ENCODE data around the gene TNFRSF4. TPM values are rescaled to one million over a fixed set of nuclear protein-coding genes. Genes with fewer than 3 reads are reported as not detected.

Gene TNFRSF4
- total RNA-seq, 1 donor from 2014 or later: 0.39 TPM

- DNase-seq: no peak
Measured at GRCh38 chr1:1245178-1245816, 31.3 kb upstream of the TNFRSF4 start.

GRCh38 chr1:1244192-1244811 lies 30.3 kb upstream of the TNFRSF4 start:
- no peak for DNase-seq

GRCh38 chr1:1243807-1244191 lies 29.8 kb upstream of the TNFRSF4 start:
- no peak for DNase-seq

- no peak for DNase-seq
Measured at GRCh38 chr1:1243266-1243660, 29.3 kb upstream of the TNFRSF4 start.

GRCh38 chr1:1242461-1243265 lies 28.7 kb upstream of the TNFRSF4 start:
- no peak for DNase-seq

- DNase-seq: no peak
Measured at GRCh38 chr1:1241588-1242219, 27.8 kb upstream of the TNFRSF4 start.

- no peak for DNase-seq
Measured at GRCh38 chr1:1240822-1241587, 27.1 kb upstream of the TNFRSF4 start.

GRCh38 chr1:1240348-1240732 lies 26.4 kb upstream of the TNFRSF4 start:
- no peak for DNase-seq

GRCh38 chr1:1239614-1240347 lies 25.8 kb upstream of the TNFRSF4 start:
- DNase-seq: no peak

- DNase-seq: no peak
Measured at GRCh38 chr1:1239227-1239613, 25.3 kb upstream of the TNFRSF4 start.

- DNase-seq: no peak
Measured at GRCh38 chr1:1238702-1239178, 24.8 kb upstream of the TNFRSF4 start.

GRCh38 chr1:1237874-1238701 lies 24.1 kb upstream of the TNFRSF4 start:
- DNase-seq: no peak

GRCh38 chr1:1236945-1237873 lies 23.3 kb upstream of the TNFRSF4 start:
- DNase-seq: no peak

GRCh38 chr1:1236176-1236763 lies 22.3 kb upstream of the TNFRSF4 start:
- DNase-seq: no peak

GRCh38 chr1:1235016-1235744 lies 21.2 kb upstream of the TNFRSF4 start:
- no peak for DNase-seq

GRCh38 chr1:1234180-1234808 lies 20.3 kb upstream of the TNFRSF4 start:
- no peak for DNase-seq

GRCh38 chr1:1233567-1233892 lies 19.6 kb upstream of the TNFRSF4 start:
- no peak for DNase-seq

All from skin of body (tissue), 2 donors.